Hepatic stellate cell (primary cell): ENCODE data around the gene AMOTL1.

Experiments
- DNase-seq: peaks from one replicate; pipeline ENCODE4 v3.0.0; 2011; ENCODE audit warnings: low spot score

AMOTL1 gene

GRCh38 chr11:94856443-94856842 lies 88.3 kb downstream of the AMOTL1 start:
- no peak for DNase-seq

- DNase-seq: no peak
Observed at GRCh38 chr11:94857337-94857736, 89.2 kb downstream of the AMOTL1 start.

DNA sequence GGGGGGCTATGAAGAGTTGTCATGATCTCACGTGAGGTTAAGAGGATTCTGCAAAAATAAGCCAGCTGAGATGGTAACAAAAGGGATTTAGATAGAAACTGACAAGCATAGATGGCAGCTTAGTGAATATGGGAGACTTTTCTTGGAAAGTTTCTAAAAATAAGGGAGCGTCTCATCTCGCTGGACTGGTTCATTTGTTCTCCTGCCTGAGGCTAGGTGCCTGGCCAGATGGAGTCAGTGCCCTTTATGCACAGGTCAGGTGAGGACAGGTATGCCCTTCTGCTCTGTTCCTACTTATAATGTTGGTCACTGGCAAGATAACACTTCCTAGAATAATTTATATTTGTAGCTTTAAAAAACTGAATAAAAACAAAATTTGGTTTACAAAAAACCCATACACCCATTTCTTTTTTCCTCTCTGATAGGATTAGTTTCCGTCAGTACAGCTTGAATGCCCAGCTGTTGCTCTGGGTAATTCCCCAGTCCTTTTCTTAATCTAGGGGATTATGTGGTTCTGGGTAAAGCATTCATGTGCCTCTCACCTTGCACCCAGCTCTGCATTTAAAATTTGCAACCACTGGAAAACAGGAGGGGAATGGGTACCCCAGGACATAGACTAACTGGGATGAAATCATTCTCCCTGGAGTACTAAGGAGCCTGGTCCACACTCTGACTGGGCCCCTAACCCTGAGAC lies 90.0 kb downstream of the AMOTL1 start:
- DNase-seq: no peak

GRCh38 chr11:94860333-94860732 lies 92.2 kb downstream of the AMOTL1 start:
- no peak for DNase-seq

DNA sequence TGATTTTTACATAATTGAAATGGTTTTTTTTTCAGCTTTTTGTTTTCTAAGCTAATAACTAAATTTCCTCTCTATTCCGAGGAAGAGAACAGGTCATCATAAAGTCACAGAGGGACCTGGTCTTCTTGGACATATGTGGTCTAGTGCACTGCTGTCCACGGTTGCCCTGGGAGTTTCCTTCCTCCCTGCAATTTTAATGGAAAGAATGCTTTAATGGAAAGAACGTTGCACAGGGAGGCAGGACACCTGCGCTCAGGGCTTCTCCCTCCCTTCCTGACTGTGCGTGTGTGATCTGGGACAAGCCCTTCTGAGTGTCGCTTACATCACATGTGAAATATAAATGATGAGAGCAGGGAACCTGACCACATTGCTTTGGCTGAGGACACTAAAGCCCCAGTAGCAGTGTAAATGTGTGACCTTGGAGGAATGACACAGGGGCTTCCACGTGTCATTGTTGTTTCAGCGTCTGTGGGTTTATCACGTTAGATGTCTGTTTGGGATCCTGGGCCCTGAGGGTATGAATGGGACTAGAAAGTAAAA lies 93.2 kb downstream of the AMOTL1 start:
- no peak for DNase-seq

- no peak for DNase-seq
Observed at GRCh38 chr11:94862926-94863880, 95.0 kb downstream of the AMOTL1 start.

DNA sequence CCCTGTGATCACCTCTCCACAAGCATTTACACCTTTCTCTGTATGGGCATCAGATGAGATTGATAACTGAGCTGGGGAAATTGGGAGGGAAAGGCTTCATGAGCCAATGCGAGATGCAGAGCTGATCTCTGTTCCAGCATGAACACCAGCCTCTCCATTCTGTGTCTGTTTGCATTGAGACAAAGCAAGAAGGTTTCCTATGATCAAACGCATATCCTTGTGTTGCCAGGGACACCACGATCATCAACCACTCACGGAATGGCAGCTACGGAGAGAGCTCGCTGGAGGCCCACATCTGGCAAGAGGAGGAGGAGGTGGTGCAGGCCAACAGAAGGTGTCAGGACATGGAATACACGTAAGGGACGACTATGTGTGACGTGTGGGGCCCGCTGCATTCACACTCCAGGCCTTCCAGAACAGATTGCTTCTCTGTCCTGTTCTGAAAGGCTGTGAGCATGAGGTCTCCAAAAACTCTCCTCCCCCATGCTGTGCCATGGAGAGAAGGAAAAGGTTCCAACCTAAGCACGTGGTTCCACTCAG lies 96.4 kb downstream of the AMOTL1 start:
- DNase-seq: no peak

- DNase-seq: no peak
Observed at GRCh38 chr11:94866231-94866822, 98.2 kb downstream of the AMOTL1 start.

DNA sequence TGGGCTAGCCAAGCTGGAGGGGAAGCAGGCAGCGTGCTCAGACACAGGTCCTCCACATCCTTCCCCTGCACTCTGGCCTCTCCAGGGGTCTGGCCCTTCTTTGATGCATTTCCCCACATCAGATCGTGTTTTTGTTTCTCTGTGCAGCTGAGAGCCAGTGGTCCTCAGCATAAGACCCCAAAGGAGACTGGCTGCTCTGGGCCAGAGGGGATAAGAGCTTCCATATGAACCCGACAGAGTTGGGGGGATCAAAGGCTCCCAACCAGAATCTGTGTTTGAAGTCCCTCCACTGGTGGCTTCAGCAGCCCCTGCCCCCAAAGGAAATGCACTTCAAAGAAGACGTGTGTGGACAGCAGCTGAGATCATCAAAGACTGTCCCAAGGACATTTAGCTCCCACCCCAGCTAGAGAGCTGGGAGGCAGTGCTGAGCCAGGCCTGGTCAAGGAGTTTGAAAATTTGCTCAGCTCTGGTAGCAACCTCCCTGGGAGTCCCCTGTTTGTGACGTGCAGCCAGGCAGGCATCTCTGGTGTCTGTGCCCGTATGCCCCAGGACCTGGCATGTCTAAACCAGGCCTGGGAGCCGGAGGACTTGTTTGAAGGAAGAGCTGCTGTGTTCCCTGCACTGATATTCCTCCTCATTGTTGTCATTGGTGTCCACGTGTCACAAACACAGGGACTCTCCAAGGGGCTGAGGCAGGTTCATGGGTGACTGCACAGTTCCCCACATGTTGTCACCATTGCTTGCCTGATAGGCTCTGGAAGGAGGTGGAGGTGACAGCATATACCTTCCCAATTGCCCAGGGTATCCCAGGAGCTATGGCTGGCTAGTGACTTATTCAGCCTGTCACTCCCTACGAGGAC lies 99.0 kb downstream of the AMOTL1 start:
- no peak for DNase-seq

DNA sequence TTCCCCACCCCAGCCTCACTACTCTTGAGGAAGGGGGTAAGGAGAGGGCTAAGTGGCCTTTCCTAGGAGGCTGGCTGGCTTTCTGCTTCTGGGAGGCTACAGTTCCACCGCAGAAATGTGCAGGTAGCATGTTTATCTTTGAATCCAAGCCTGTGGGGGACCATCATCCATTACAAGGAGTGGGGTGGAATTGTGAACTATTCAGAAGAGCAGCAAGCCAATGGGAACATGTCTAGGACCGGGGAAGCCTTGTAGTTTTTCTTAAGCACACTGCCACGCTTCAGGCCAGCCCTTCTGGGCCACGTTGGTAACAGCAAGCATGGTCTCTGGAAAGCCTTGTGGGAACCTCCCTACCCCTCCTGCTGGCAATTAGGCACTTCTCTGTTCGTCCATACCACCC lies 100.3 kb downstream of the AMOTL1 start:
- DNase-seq: no peak

- no peak for DNase-seq
Observed at GRCh38 chr11:94869186-94869585, 101.0 kb downstream of the AMOTL1 start.

DNA sequence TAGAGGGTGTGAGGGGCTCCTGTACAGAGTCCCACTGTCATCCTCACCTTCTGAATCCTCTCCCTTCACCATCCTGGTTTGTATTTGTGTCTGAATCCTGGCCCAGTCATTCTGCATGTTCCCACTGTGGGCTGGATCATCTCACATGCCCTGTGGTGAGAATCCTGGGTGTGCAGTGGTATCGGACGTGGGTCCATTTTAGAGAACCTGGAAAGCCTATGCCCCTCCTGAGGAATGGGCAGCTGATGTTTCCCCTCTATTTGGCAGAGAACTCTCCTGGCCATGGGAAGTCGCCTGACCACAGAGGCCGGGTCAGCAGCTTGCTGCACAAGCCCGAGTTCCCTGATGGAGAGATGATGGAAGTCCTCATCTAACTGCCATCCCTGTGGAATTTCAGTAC lies 102.3 kb downstream of the AMOTL1 start:
- DNase-seq: no peak

- no peak for DNase-seq
Observed at GRCh38 chr11:94871491-94872185, 103.5 kb downstream of the AMOTL1 start.

- no peak for DNase-seq
Observed at GRCh38 chr11:94873916-94874540, 105.9 kb downstream of the AMOTL1 start.

DNA sequence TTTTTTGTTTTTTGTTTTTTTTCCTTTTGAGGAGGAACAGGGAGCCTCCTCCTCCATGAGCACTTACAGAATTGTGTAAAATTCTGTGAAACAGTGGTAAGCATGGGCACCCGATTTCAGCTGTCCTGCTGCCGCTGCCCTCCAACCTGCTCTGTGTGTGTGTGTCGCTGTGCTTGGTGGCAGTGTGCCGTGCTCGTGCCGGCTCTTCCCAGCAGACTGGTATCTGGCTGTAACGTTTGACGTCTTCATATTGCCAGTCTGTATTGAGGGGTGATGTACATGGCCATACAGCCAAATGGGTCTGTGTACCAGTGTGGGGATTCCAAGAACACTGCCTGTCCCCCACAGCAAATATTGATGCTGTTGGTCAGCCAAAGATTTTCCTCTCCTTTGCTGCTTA lies 108.1 kb downstream of the AMOTL1 start:
- no peak for DNase-seq

- peak; percentile 92 for DNase-seq
Observed at GRCh38 chr11:94876645-94877442, 108.7 kb downstream of the AMOTL1 start.

DNA sequence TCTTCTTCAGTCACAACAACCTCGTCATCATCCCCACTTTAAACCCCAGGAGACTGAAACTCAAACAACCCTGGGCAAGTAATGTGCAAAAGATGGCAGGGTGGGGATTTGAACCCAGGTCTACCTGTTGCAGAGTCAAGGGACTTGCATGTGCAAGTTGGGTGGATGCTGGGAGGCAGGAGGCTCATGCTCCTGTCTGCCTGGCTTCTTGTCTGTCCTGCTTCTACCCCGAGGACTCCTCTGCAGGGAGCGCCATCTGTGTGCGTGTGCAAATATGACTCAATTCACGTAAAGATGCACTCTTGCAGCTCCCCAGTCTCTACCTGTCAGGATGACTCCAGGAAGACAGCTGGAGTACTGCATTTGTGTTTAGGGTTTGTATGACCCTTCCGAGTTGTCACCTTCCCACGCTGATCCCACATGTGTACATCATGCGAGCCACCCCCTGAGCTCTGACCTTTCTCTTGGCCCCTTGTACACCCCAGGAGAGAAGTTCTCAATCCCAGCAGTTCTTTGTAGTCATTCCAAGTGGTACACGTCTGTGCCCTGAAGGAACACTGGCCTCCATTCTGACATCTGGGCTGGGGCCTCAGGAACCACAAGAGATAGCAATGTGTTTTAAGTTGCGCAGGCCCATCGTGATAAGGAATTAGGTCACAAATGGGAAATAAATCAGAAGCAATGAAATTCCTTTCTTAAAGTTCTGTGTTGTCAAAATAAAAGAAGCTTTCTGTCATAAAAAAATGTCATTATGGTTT lies 109.5 kb downstream of the AMOTL1 start:
- DNase-seq: no peak

DNA sequence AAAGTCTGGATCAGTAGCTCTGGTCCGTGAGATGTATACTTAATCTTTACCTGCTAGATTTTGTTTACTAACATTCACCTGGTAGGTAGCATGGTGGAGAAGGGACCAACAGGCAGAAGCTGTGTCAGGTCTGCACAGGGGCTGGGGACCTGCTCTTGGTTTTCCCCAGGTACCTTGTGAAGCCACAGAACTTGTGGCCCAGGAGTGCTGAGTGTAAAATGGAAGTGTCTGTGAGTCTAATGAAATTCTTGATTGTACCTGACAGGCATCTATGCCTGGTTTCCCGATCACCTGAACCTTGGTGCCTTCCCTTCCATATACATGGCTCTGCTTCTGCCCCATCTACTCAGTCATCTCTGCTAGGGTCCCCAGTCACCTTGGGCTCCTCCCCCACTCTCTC lies 110.8 kb downstream of the AMOTL1 start:
- no peak for DNase-seq

GRCh38 chr11:94880216-94880615 lies 112.1 kb downstream of the AMOTL1 start:
- no peak for DNase-seq
